Activated CD4-positive, alpha-beta T cell treated with anti-CD3 and anti-CD28 coated beads for 4 hours (primary cell): ENCODE measurements around the gene CROCC2.

Source experiments
- DNase-seq, 2 donors: peaks; one replicate each; pipeline ENCODE4 v3.0.0-alpha.2; 2020

The CROCC2 gene

DNA sequence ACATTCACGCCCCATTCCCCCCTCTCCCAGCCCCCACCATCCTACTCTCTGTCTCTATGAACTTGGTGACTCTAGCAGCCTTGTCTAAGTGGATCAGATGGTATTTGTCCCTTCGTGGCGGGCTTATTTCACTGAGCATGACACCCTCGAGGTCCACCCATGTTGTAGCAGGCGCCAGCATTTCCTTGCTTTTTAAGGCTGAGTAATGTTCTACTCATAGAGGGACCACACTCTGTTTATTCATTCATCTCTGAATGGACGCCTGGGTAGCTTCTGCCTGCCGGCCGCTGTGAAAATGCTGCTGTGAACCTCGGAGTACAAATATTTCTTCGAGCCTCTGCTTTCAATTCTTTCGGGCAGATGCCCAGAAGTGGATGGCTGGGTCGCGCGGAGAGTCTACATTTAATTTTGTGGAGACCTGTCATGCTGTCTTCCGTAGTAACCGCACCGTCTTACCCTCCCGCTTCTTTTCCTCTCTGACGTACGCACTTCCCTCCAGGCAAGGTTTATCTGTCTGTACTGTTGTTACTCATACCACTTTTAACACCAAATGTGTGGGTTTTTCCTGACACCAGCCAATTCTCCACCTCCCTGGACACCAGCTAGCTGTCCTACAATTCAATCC lies 5.6 kb downstream of the CROCC2 start:
- DNase-seq, result no peak

DNA sequence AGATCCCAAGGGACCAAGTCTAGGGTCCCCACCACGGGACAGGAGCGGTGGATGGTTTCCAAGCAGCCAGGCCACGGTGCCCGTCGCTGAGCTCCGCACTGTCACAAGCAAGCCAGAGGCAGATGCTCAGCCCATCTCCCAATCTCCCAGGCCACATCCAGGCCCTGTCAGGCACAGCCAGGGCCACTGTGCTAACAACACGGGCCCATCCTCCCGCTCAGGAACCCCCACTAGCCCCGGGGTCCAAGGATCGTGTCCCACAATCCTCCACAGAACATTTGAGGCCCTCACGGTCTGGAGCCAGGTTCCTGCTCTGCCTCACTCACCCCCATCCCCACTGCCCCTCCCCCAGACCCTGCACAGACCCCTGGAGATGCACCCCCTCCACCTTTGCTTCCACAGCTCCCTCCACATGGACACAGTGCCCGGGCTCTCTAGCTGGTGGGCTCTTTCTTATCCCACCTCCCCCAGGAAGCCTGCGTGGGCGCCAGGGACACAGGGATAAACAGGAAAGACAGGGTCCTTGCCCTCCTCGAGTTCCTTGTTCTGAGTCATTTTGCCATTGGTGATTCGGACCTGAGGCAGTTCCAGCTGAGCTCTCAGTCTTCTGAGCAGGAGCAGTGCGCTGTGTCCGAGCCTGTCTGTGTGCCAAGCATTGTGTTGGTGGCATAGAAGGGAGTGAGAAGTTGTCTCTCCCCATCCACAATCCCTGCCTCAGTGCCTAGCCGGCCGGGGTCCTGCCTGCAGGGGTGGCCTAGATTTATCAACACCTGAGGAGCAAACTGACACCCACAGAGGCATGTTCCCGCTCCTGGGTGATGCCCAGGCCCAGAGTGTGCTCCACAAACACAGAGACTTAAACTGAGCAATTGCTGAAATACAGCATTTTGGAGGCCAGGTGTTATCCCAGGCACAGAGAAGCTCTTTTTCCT lies 7.0 kb downstream of the CROCC2 start:
- no peak for DNase-seq

DNA sequence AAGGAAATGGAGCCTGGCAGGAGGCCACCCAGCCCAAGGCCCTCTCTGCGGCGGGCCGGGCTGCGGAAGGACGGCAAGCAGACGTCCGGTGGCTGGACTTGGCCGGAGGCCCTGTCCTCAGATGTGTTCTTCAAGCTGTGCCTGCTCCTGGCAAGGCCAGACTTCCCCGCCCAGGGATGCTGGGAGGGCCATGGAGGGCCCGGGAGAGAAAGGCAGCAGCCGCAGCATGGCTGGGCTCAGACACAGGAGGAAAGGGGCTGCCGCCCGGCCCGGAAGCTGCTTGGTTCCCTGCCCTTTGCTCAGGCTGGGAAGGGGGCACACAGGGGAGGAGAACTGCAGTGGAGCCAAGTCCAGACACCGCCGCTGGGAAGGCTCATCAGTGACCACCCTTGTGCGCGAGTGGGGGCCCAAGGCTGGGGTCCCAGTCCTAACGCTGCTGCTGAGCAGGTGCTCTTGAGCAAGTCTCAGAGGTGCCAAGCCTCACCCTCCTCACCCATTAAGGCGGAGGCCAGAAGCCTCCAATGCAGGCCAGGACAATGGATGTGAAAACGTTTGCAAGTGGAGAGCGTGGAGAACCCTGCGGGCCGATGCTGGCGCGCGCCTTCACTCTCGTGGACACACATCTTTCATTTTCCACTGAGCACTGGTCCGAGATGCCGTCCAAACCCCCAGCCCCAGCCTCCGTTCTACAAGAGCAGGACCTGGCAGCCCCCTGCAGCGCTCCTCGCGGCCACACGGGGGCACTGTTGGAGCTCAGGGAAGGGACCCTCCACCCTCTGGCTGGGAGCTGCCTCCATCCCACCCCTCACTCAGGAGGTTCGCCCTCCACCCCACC lies 7.9 kb downstream of the CROCC2 start:
- DNase-seq, result peak; percentile 31 to 68

DNA sequence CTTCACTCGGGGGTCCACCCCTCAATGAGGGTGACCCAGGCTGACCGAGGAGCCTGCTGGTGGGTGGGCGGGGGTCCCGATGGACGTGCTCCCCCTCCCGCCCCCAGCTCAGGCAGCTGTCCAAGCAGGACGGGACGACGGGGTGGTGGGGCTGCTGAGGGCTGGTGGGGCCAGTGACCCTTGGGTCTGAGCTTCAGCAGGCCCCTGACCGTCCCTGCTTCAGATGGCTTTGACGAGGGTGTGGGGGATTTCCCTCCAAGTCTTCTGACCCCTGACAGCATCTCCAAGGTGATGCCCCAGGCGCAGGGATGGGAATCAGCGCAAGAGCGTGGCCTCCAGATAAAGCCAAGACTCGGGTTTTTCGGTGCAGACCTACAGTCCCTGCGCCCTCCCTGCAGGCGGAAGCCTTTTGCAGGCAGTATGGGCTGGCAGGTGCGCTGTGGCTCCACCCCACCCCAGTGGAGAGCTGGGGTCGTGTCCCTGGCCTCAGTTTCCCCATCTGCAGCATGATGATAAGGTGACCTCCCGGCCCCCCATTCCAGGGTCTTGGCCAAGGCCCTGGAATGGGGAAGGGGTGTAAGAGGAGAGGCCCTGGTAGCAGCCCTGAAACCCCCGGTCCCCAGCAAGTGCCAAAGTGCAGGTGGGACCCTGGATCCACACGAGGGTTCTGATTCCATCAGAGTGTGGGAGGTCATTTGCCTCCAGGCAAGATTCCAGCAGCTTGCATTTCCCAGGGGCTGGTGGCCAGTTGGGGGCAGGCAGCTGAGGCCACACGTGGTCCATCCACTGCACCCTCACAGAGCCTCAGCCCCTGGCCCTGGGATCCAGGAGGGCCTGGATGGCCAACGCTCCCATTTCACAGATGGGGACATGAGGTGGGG lies 8.7 kb downstream of the CROCC2 start:
- no peak for DNase-seq

DNA sequence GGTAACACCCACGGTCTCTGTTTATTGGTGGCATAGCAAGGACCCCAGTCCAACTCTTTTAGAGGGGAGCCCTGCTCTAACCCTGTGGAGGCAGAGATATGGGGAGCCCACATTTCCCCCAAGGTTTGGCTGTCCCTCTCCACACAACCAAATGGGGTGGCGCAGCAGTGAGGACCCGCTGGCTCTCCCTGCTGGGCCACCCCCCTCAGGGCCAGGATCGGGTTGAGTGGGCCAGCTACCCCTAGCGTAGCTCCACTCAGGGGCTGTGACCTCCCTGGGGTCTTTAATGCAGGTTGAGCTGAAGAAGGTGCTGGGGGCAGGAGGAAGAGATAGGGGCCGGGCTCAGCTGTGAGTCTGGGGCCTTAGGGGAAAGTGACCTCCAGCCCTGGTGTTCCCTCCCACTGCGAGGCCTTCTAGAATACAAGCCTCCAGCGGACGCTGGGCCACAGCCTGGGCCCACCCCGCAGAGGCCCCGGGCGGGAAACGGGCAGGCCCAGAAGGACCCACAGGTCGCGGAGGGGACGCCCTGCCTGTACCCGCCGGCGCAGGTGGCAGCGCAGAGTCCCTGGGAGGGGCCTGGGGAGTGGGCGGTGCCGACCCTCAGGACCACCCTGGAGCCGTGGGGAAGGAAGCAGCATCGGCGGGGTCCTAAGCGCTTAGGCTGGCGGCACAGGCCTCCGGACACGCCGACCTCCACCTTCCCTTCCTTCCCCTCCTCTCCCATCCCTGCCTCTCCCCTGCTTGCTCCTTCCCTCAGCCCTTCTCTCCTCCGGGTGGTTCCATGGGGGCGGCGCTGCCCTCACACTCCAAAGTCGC lies 9.6 kb downstream of the CROCC2 start:
- no peak for DNase-seq

DNA sequence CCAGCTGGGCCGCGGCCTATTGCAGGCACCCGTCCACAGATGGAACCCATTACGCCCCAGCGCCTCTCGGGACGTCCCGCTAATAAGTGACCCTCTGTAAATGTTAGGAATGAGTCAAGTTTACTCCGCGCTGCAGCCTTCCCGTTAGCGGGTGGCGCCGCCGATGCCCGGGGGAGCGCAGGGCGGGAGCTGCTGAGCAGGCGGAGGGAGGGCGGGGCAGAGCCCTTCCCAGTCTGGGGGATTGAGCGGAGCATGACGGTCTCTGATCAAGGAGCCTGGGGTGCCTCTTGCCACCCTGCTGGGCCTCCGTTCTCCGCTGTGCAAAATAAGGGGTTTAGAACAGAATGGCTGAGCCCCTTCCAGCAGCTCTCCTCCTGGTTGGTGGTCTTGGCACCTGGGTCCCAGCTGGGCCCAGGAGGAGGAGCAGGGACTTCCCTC lies 10.5 kb downstream of the CROCC2 start:
- DNase-seq, result no peak

DNA sequence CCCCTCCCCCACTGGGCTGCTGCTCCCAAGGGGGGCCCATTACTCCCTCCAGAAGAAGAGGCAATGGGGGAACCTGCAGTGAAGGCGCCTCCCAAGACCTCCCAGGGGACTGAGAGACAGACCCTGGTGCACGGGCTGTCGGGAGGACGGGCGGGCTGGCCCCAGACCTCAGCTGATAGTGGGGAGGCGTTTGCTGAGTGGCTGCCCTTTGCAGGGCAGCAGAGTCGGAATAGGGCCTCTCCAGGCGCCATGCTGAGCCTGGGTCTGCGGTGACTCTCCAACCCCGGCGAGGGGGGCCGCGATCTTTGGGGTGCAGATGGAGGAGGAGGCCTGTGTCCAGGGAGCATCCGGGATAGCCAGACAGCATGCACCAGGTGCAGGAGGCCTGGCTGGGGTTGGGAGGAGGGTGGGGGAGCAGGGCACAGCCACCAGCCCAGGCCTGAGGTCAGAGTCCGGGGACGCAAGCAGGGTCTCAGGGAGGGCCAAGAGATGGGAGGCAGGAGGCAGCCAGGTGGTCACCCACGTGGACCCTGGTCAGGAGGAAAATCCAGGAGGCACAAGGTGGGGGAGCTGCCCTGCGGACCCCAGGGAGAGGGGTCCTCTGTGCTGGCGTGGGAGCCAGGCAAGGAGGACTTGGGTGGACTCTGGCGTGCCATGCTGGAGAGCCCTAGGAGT lies 11.0 kb downstream of the CROCC2 start:
- no peak for DNase-seq

DNA sequence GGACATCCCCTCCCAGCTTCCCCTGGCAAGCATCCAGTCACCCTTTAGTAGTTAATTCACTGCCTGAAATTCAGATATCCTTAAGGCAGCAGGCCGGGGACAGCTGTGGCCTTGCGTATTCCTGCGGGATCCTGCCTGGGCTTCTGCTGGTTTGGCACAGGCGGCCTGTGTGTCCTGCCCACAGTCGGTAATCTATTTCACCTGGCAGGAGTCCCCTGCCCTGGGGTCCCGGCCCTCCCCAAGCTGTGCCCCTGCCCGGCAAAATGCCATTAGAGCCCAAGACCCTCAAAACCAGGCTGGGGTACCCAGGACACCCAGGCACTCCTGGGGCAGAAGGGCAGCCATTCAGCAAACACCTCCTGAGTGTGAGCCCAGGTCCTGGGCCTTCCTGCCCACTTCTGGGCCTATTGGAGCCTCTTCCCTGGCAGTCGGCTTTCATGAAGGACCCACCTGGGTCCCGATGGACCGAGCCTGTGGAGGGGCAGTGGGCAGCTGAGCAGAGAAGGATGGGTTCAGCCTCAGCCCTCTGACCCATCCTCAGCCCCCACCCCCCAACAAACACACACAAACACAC lies 11.6 kb downstream of the CROCC2 start:
- DNase-seq, result no peak

DNA sequence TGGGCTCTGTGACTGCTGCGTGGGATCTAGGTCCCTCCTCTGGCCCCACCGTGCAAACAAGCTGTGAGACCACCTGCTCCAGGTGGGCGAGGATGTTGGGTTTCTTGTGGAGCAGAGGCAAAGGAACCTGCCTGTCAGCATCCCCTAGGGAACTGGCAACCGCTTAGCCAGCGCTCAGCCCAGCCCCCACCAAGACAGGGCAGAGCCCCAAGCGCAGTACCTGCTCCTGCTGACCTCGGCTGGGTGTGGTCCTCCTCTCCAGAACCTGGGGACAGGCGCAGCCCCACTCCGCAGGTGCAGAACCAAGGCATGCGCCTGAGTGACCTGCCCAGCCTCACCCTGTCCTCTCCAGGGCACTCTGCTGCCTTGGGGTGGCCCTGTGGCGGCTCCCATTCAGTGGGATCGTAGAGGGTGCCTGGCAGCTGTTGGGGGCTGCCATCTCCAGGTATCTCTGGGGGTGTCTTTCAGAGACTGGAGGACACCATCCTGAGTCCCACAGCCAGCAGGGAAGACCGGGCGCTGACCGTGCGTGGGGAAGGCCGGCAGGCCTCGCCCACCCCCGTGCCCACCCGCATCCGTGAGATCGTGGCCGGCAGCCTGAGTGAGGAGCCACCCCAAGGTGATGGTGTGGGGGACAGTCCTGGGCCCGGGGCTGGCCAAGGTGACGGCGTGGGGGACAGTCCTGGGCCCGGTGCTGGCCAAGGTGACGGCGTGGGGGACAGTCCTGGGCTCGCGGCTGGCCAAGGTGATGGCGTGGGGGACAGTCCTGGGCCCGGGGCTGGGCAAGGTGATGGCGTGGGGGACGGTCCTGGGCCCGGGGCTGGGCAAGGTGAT lies 12.3 kb downstream of the CROCC2 start:
- DNase-seq, result no peak

DNA sequence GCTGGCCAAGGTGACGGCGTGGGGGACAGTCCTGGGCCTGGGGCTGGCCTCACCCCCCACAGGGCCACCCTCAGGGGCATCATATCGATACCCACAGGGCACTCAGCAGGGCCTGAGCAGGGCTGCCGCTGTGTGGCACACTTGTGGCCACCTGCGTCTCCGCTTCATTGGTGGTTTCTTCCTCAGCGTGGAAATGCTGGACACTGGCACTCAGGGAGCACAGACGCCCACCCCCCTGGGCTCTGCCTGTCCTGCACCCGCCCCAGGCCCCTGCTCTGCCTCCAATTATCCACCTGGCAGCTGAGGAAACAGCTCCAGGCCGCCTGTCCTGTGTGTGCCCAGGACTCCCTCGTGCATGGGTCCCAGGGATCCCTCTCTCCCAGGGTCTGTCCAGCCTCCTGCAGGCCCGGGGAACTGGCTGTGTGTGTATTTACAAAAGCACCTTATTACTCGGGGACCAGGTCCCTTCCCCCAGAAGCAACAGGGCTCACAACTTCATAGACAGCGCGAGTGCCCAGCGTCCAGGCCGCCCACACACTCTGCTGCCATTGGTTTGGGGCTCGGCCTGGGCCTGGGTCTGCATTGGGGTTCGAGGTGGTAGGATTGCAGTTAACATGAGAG lies 13.1 kb downstream of the CROCC2 start:
- no peak for DNase-seq

DNA sequence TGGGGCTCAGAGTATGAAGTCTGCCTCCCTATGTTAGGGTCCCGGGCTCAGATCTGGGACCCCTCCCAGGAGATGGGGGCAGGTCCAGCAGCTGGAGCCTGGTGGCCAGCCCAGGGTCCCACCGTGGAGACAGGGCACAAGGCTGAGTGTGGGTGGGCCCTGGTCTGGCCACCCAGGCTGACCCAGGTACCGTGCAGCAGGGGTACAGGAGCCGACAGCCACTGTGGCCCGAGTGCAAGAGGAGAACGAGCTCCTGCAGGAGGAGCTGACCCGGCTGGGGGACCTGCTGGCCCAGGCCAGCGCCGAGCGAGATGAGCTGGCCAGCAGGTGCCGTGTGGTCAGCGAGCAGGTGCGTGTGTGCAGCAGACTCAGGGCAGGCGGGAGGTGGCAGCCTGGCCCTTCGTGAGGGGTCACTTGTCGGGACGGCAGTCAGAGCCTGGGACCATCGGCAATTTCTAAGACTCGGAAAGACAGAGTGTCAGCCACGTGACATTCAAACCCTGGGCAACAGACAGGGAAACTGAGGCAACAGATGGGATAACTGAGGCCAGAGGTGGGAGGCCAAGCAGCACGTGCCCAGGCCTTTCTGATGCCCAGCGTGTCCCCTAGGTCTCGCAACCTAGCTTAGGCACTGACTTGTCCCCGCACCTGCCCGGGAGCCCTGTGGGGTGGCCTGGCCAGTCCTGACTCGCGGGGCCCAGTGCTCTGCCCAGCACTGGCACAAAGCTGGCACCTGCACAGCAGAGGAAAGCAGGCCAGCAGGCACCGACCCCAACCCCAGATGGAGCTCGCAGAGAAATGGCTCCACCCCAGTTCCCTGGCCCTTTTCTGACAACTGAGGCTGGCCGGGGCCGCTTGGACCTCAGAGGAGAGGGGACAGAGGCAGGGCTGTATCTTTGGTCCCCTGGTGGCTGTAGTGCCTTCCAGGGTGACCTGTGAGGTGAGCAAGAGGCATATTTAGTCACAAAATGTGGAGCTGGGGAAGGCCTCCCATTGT lies 13.9 kb downstream of the CROCC2 start:
- DNase-seq, result no peak

DNA sequence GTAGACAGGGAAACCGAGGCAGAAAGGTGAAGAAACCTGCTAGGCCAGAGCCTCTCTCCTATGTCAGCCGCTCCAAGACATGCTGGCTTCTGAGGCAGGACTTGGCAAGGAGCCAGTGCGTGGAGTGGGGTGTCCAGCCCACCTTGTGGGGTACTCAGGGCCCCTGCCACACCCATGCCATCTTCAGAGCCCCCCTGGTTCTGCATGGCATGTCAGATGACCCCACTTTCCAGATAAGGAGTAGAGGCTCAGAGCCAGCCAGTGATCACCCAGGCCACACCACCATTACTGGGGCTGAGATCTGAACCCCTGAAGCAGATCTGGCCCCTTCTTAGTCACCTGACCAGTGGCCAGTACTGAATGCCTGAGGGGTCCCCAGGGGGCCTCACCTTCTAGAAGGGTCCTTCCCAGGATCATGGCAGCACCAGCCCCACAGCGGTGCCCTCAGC lies 14.7 kb downstream of the CROCC2 start:
- peak in 1 of 2 donors; percentile 0 for DNase-seq

DNA sequence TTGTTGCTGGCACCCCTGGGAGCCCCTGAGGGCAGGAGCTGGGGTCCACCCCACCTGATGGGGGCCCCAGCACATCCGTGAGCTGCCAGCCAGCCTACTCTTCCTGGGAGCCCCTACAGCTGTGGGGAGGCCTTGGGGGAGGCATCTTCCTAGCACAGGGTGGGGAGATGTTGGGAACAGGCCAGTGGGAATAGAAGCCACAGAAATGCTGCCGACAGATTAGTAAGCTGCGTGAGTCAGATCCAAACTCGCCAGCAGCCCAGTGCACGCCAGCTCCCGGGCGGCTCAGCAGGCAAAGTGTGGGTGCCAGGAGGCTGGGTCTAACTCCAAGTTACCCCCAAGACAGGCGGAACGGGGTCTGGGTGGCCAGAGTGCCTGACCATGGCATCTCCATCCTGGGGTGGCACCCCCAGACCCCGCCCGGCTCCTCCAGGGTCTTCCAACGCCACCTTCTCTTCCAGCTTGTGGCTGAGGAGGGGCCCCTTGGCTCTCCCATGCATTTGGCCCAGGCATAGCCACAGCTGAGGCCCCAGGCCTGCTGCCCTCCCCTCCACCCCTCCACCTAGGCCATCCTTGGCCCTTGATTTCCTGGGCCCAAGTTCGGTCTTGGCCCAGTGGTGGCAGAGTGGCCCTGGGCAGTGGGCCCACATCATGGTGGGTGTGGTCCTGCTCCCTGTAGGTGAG lies 15.3 kb downstream of the CROCC2 start:
- peak in 1 of 2 donors; percentile 0 for DNase-seq

DNA sequence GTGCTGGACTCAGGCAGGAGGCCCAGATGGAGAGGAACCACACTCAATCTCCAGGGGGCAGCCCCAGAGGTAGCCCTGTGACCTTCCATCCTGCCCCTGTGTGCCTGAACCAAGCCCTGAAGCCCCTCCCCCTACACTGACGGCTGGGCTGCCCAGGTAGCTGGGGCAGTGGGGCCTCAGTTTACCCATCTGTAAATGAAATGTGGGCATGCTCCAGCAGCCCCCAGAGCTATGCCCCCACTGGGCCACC lies 15.8 kb downstream of the CROCC2 start:
- DNase-seq, result peak in 1 of 2 donors; percentile 0

DNA sequence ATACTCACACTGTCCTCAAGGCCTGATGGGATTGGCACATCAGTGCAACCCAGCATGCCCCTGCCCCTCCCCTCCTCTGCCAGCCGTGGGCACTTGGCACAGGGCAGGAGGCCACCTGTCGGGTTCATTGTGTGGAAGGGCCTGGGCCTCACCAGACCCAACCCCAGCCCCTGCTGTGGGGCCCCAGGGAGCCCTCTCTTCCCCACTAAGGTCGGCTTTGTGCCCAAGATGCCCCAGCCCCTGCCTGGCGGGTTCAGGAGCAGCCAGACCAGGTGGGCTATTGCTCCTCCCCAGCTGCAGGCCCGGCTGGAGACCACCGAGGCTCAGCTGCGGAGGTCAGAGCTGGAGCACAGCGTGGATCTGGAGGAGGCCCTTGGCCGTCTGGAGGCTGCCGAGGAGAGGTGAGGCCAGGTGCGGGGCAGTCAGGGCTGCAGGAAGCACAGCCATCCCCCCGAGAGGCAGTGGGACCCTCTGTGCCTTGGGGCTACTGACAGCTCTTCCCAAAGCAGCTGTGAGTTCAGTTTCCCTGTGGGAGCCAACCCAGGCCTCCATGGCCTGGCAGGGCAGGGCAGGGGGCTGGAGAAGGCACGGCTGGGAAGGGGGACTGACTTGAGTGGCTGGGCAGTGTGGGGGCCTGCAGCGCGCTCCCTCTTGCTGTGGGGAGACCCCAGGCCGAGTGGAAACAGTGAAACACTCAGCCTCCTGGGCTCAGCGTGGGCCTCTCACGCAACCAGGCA lies 16.3 kb downstream of the CROCC2 start:
- peak in 1 of 2 donors; percentile 0 for DNase-seq

DNA sequence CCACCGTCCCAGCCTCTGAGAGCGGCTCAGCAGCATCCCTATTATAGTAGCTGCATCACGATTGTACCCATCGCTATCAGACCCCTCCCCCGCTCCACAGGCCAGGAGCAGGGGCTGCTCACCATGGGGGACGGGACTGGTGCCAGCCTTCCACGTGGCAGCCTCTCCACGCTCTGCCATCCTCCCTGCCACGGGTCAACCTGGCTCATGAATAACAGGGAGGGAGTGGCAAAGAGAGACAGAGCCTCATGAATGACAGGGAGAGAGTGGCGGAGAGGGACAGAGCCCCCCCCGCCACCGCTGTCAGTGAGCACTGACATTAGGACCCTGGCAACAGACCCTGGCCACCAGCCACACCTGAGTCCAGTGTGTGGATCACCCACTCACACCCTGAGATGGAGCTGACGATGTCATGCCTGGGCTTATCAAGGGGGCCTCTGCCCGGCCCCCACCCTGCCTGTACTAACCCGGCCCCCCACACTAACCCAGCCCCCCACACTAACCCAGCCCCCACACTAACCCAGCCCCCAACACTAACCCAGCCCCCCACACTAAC lies 16.9 kb downstream of the CROCC2 start:
- peak in 1 of 2 donors; percentile 0 for DNase-seq
